Panc1 (cell line): ENCODE data around the gene TUBA1A. TPM values are rescaled to one million over a fixed set of nuclear protein-coding genes. Genes with fewer than 3 reads are reported as not detected.

Source experiments
- ATAC-seq: fragments of 200-7000 bp; cut with Tn5 transposase; 2 replicates; pipeline ENCODE4 v1.9.1; 2020; ENCODE audit warnings: mild to moderate bottlenecking, moderate library complexity
- BruUV-seq: library from RNA; stranded (reverse); fragments of 400-500 nt; replicated peaks from 2 replicates; lab custom pipeline; 2021; lab: Mats Ljungman, UMichigan
- CTCF ChIA-PET: fragments of 300-600 bp; sonication (Branson Sonifier 250); formaldehyde crosslinking; loops from one replicate; lab custom pipeline; 2022; ENCODE audit warnings: antibody characterized with exemption; lab: Charles Lee
- POLR2A ChIA-PET: fragments of 300-600 bp; sonication (Branson Sonifier 250); formaldehyde crosslinking; loops from one replicate; lab custom pipeline; 2022; ENCODE audit warnings: antibody characterized with exemption; lab: Charles Lee
- DNase-seq: peaks from one replicate; pipeline ENCODE4 v3.0.0-alpha.2; 2010; ENCODE audit warnings: low read depth, low spot score
- H3K27ac ChIP-seq: 2 replicates; pipeline ENCODE4 v1.5.1; 2011; ENCODE audit warnings: mild to moderate bottlenecking, low read length, inconsistent platforms
- H3K27me3 ChIP-seq: fragments of 200-500 bp; sonication (Bioruptor generic); 2 replicates; pipeline ENCODE4 v1.6.0; 2014; ENCODE audit warnings: low read length, inconsistent platforms; ENCODE audit not compliant: control insufficient read depth, insufficient read depth
- H3K36me3 ChIP-seq: fragments of 200-500 bp; sonication (Bioruptor generic); 2 replicates; pipeline ENCODE4 v1.5.1; 2014; ENCODE audit warnings: inconsistent platforms, mild to moderate bottlenecking, low read length, moderate library complexity; ENCODE audit not compliant: control insufficient read depth, insufficient read depth
- H3K4me1 ChIP-seq: 2 replicates; pipeline ENCODE4 v1.5.1; 2011; ENCODE audit warnings: inconsistent platforms, mild to moderate bottlenecking, low read length, moderate library complexity; ENCODE audit not compliant: control insufficient read depth, insufficient read depth
- H3K4me3 ChIP-seq, 2 experiments: 2 replicates each; pipeline ENCODE4 v1.5.1; 2011 to 2012; ENCODE audit warnings: low read depth in 2 of 2, low read length in 2 of 2, mild to moderate bottlenecking in 2 of 2, inconsistent platforms in 1 of 2, moderate library complexity in 1 of 2
- H3K9me3 ChIP-seq: fragments of 200-500 bp; sonication (Bioruptor generic); 2 replicates; pipeline ENCODE4 v1.5.1; 2014; ENCODE audit warnings: low read depth, mild to moderate bottlenecking, inconsistent platforms, low read length, moderate library complexity; ENCODE audit not compliant: control insufficient read depth, insufficient read depth
- POLR2AphosphoS5 ChIP-seq: IDR thresholded peaks from 2 replicates; pipeline ENCODE4 v1.6.1; 2012; ENCODE audit warnings: mild to moderate bottlenecking, low read depth, low read length, moderate library complexity
- SIN3A ChIP-seq: IDR thresholded peaks from 2 replicates; pipeline ENCODE4 v1.6.1; 2012; ENCODE audit warnings: low read depth, mild to moderate bottlenecking, low read length, moderate library complexity, borderline replicate concordance; ENCODE audit not compliant: insufficient read depth
- TCF7L2 ChIP-seq: IDR thresholded peaks from 2 replicates; pipeline ENCODE4 v1.6.1; 2011; ENCODE audit warnings: mild to moderate bottlenecking, low read depth, low read length, inconsistent platforms
- in situ Hi-C: cut with HindIII; loops from 2 replicates; pipeline ENCODE4 v1.10.0; 2016; ENCODE audit warnings: low sequenced_read_pairs, low pct_unique_long_range_greater_than_20kb
- intact Hi-C: fragments of 100-400 bp; cut with micrococcal nuclease; formaldehyde crosslinking; loops from one replicate; pipeline ENCODE4 v1.10.0; 2022; ENCODE audit not compliant: unreplicated experiment
- total RNA-seq: library from RNA; stranded (reverse); gene quantifications from one replicate; pipeline ENCODE4 v1.2.1, GENCODE V29; 2021; ENCODE audit not compliant: unreplicated experiment
- TF ChIP-seq, protein P1 (sequence below), 2 experiments: IDR thresholded peaks; 2 replicates each; pipeline ENCODE4 v1.6.1; 2011 to 2012; ENCODE audit warnings: low read depth in 2 of 2, control low read depth in 1 of 2, low read length in 1 of 2, mild to moderate bottlenecking in 1 of 2, moderate library complexity in 1 of 2; ENCODE audit not compliant: insufficient read depth in 1 of 2
- TF ChIP-seq, protein P2 (sequence below): fragments of 450-650 bp; IDR thresholded peaks from 2 replicates; pipeline ENCODE4 v1.5.1; 2017; ENCODE audit warnings: mild to moderate bottlenecking

The TUBA1A gene
- total RNA-seq, 1 experiment from 2014 or later: 133 TPM

DNA sequence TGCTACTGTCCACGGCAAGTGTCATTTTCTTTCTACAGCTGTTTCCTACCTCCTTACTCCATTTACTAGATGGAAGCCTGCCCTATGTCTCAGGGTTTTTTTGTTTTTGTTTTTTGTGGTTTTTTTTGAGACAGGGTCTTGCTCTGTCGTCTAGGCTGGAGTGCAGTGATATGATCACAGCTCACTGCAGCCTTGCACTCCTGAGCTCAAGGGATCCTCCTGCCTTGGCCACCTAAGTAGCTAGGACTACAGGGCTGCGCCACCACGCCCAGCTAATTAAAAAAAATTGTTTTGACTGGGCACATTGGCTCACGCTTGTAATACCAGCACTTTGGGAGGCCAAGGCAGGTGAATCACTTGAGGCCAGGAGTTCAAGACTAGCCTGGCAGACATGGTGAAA lies 14.7 kb downstream of the TUBA1A start:
- CTCF ChIA-PET: no interaction called here
- ATAC-seq (no peak), DNase-seq (no peak)
- BruUV-seq: no TSS peak
- in situ Hi-C loops: no loop called here
- Histone ChIP-seq H3K27me3 (no peaks in the 10 kb centered on the region), H3K4me1 (no peaks in the 10 kb centered on the region), H3K27ac (no peak overlapping the region), H3K36me3 (no peaks in the 10 kb centered on the region), H3K4me3 (no peak overlapping the region), H3K9me3 (no peaks in the 10 kb centered on the region)
- TF ChIP-seq POLR2AphosphoS5 (no peak), SIN3A (no peak), TCF7L2 (no peak)
- TF ChIP-seq, protein P1, sequence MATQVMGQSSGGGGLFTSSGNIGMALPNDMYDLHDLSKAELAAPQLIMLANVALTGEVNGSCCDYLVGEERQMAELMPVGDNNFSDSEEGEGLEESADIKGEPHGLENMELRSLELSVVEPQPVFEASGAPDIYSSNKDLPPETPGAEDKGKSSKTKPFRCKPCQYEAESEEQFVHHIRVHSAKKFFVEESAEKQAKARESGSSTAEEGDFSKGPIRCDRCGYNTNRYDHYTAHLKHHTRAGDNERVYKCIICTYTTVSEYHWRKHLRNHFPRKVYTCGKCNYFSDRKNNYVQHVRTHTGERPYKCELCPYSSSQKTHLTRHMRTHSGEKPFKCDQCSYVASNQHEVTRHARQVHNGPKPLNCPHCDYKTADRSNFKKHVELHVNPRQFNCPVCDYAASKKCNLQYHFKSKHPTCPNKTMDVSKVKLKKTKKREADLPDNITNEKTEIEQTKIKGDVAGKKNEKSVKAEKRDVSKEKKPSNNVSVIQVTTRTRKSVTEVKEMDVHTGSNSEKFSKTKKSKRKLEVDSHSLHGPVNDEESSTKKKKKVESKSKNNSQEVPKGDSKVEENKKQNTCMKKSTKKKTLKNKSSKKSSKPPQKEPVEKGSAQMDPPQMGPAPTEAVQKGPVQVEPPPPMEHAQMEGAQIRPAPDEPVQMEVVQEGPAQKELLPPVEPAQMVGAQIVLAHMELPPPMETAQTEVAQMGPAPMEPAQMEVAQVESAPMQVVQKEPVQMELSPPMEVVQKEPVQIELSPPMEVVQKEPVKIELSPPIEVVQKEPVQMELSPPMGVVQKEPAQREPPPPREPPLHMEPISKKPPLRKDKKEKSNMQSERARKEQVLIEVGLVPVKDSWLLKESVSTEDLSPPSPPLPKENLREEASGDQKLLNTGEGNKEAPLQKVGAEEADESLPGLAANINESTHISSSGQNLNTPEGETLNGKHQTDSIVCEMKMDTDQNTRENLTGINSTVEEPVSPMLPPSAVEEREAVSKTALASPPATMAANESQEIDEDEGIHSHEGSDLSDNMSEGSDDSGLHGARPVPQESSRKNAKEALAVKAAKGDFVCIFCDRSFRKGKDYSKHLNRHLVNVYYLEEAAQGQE (IDR thresholded peaks at IDR 0.05; ENCODE audit: insufficient read depth in 1 of 2, low read depth in 2 of 2, low read length in 1 of 2): no peak
- TF ChIP-seq, protein P2, sequence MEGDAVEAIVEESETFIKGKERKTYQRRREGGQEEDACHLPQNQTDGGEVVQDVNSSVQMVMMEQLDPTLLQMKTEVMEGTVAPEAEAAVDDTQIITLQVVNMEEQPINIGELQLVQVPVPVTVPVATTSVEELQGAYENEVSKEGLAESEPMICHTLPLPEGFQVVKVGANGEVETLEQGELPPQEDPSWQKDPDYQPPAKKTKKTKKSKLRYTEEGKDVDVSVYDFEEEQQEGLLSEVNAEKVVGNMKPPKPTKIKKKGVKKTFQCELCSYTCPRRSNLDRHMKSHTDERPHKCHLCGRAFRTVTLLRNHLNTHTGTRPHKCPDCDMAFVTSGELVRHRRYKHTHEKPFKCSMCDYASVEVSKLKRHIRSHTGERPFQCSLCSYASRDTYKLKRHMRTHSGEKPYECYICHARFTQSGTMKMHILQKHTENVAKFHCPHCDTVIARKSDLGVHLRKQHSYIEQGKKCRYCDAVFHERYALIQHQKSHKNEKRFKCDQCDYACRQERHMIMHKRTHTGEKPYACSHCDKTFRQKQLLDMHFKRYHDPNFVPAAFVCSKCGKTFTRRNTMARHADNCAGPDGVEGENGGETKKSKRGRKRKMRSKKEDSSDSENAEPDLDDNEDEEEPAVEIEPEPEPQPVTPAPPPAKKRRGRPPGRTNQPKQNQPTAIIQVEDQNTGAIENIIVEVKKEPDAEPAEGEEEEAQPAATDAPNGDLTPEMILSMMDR: no peak
- POLR2A ChIA-PET: no interaction called here
- intact Hi-C loops: no loop called here

DNA sequence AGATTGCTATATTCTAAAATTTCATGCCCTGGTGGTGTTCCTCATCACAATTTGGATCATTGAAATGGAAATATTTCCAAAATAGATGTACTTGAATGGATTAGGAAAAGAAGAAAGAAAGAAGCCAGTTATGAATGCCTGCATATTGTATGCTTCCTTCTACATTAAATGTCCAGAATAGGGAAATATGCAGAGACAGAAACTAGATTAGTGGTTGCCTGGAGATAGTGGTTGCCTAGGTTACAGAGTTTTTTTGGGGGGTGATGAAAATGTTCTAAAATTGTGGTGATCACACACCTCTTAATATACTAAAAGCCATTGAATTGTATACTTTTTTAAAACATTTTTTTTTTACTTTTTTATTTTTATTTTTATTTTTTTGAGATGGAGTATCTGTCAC lies 18.0 kb downstream of the TUBA1A start:
- no peaks in the 10 kb centered on the region for H3K4me1 ChIP-seq
- POLR2A ChIA-PET: interaction anchor here (0.6 kb wide), 1 partner anchor 31 kb away, joined by 3 read pairs; no protein-coding TSS in a partner anchor
- intact Hi-C loops: no loop called here
- DNase-seq (no peak), ATAC-seq (no peak)
- TF ChIP-seq POLR2AphosphoS5 (no peak), TCF7L2 (no peak), SIN3A (no peak)
- TF ChIP-seq, protein P2: no peak
- TF ChIP-seq, protein P1 (IDR thresholded peaks at IDR 0.05; ENCODE audit: insufficient read depth in 1 of 2, low read depth in 2 of 2, low read length in 1 of 2): no peak
- H3K27me3 ChIP-seq: no peaks in the 10 kb centered on the region
- no peak overlapping the region for H3K27ac ChIP-seq
- no peaks in the 10 kb centered on the region for H3K36me3 ChIP-seq
- in situ Hi-C loops: no loop called here
- H3K9me3 ChIP-seq: no peaks in the 10 kb centered on the region
- H3K4me3 ChIP-seq: no peak overlapping the region
- CTCF ChIA-PET: no interaction called here
- BruUV-seq: no TSS peak
